GM12878 (cell line): Measurements from ENCODE around the gene ADCYAP1R1. TPM values are rescaled to one million over a fixed set of nuclear protein-coding genes. Genes with fewer than 3 reads are reported as not detected.

Source experiments
- ATAC-seq: fragments of 200-7000 bp; cut with Tn5 transposase; 3 replicates; pipeline ENCODE4 v1.9.1; 2020; ENCODE audit warnings: mild to moderate bottlenecking, moderate library complexity
- BruUV-seq: library from RNA; stranded (reverse); fragments of 400-500 nt; replicated peaks from 2 replicates; lab custom pipeline; 2021; lab: Mats Ljungman, UMichigan
- CTCF ChIA-PET: fragments of 300-600 bp; sonication (Branson Sonifier 250); formaldehyde crosslinking; extraction: SDS; loops from one replicate; lab custom pipeline; 2021; ENCODE audit warnings: inconsistent platforms; lab: Yijun Ruan, JAX
- POLR2A ChIA-PET: fragments of 350-600 bp; formaldehyde crosslinking; extraction: SDS; loops from one replicate; lab custom pipeline; 2021; ENCODE audit warnings: inconsistent platforms; lab: Charles Lee
- RAD21 ChIA-PET: fragments of 300-600 bp; sonication (Branson Sonifier 250); formaldehyde crosslinking; loops from one replicate; lab custom pipeline; 2023; ENCODE audit warnings: antibody characterized with exemption; ENCODE audit not compliant: unreplicated experiment; lab: Charles Lee
- SMC1A ChIA-PET: fragments of 300-600 bp; sonication (Branson Sonifier 250); formaldehyde crosslinking; loops from one replicate; lab custom pipeline; 2023; ENCODE audit not compliant: unreplicated experiment, uncharacterized antibody; lab: Charles Lee
- DNase-seq: peaks from one replicate; pipeline ENCODE4 v3.0.0-alpha.2; 2011; ENCODE audit warnings: low read depth, low spot score
- FAIRE-seq: peaks from 3 replicates; lab custom pipeline; 2011; peaks lifted over from hg19 to GRCh38; lab: Jason Lieb, UNC
- H2AFZ ChIP-seq: 2 replicates; pipeline ENCODE4 v1.6.0; 2011; ENCODE audit warnings: low read depth, low read length, control low read depth; ENCODE audit not compliant: control insufficient read depth
- H3K27ac ChIP-seq: 2 replicates; pipeline ENCODE4 v1.5.1; 2011; ENCODE audit warnings: control low read depth; ENCODE audit not compliant: control insufficient read depth, insufficient read depth
- H3K27me3 ChIP-seq, 2 experiments: replicated peaks in 1 of 2; 2 replicates each; pipeline versions ENCODE4 v1.6.0 to v1.6.1; 2011; ENCODE audit warnings: low read length in 1 of 2; ENCODE audit not compliant: control insufficient read depth in 2 of 2, insufficient read depth in 2 of 2
- H3K36me3 ChIP-seq, 2 experiments: 2 replicates each; pipeline ENCODE4 v1.5.1; 2011; ENCODE audit warnings: low read length in 1 of 2; ENCODE audit not compliant: control insufficient read depth in 2 of 2, insufficient read depth in 2 of 2
- H3K4me1 ChIP-seq: 2 replicates; pipeline ENCODE4 v1.6.1; 2011; ENCODE audit warnings: mild to moderate bottlenecking, low read length, moderate library complexity, mixed read lengths; ENCODE audit not compliant: control insufficient read depth, insufficient read depth
- H3K4me2 ChIP-seq: 2 replicates; pipeline ENCODE4 v1.6.0; 2011; ENCODE audit warnings: control low read depth; ENCODE audit not compliant: control insufficient read depth, insufficient read depth
- H3K4me3 ChIP-seq: fragments of 200-600 bp; sonication (generic); 2 replicates; pipeline ENCODE4 v1.5.1; 2016
- H3K79me2 ChIP-seq: 2 replicates; pipeline ENCODE4 v1.6.0; 2011; ENCODE audit warnings: low read length; ENCODE audit not compliant: control insufficient read depth, insufficient read depth
- H3K9ac ChIP-seq: 2 replicates; pipeline ENCODE4 v1.8.0; 2011; ENCODE audit warnings: low read length, control low read depth, mixed read lengths; ENCODE audit not compliant: control insufficient read depth, insufficient read depth
- H3K9me3 ChIP-seq: replicated peaks from 3 replicates; pipeline ENCODE4 v1.5.1; 2011; ENCODE audit warnings: mild to moderate bottlenecking, low read length; ENCODE audit not compliant: control insufficient read depth, insufficient read depth
- H4K20me1 ChIP-seq: 2 replicates; pipeline ENCODE4 v1.6.0; 2011; ENCODE audit not compliant: control insufficient read depth, insufficient read depth
- ASH2L ChIP-seq: fragments of 300-600, 200-600 bp; sonication (generic); IDR thresholded peaks from 2 replicates; pipeline ENCODE4 v1.6.1; 2017; ENCODE audit warnings: low read depth, mild to moderate bottlenecking, borderline replicate concordance
- CBX3 ChIP-seq: fragments of 200-600 bp; sonication (generic); IDR thresholded peaks from 2 replicates; pipeline ENCODE4 v1.6.1; 2016; ENCODE audit warnings: low read depth, borderline replicate concordance
- JUNB ChIP-seq: IDR thresholded peaks from 2 replicates; pipeline ENCODE4 v1.6.1; 2016; ENCODE audit warnings: antibody characterized with exemption, mild to moderate bottlenecking
- KAT2A ChIP-seq: conservative IDR thresholded peaks from 2 replicates; pipeline ENCODE4 v1.6.1; 2011; ENCODE audit warnings: low read depth, low read length; ENCODE audit not compliant: control insufficient read depth
- NFYA ChIP-seq: IDR thresholded peaks from 2 replicates; pipeline ENCODE4 v1.6.1; 2011; ENCODE audit warnings: low read depth, mild to moderate bottlenecking, low read length, improper control_type of control experiment, borderline replicate concordance
- POLR2AphosphoS5 ChIP-seq: IDR thresholded peaks from 2 replicates; pipeline ENCODE4 v1.6.1; 2011; ENCODE audit warnings: mild to moderate bottlenecking, low read length, inconsistent platforms
- RAD21 ChIP-seq: IDR thresholded peaks from 2 replicates; pipeline ENCODE4 v1.6.1; 2011; ENCODE audit warnings: mild to moderate bottlenecking, low read depth, low read length, moderate library complexity; ENCODE audit not compliant: insufficient read depth
- SIN3A ChIP-seq: IDR thresholded peaks from 2 replicates; pipeline ENCODE4 v1.6.1; 2012; ENCODE audit warnings: low read depth, low read length, improper control_type of control experiment
- SP1 ChIP-seq: IDR thresholded peaks from one replicate; pipeline ENCODE4 v1.6.1; 2011; ENCODE audit warnings: low read depth, low read length
- ZNF384 ChIP-seq: IDR thresholded peaks from 2 replicates; pipeline ENCODE4 v1.6.1; 2012; ENCODE audit warnings: low read depth, mild to moderate bottlenecking, low read length, improper control_type of control experiment, borderline replicate concordance
- WGBS: methylation state at CpG from one replicate; pipeline ENCODE4 v1.1.6; 2016; ENCODE audit warnings: low lambda C conversion rate; ENCODE audit not compliant: insufficient replicate concordance, insufficient coverage; ENCODE audit errors: missing lambda C conversion rate; 5-methylcytosine and 5-hydroxymethylcytosine counted together
- in situ Hi-C: fragments of 300-500 bp; cut with MboI; formaldehyde crosslinking; loops from 9 replicates; pipeline ENCODE4 v1.14.3; 2018; ENCODE audit warnings: mixed read lengths
- intact Hi-C: fragments of 100-400 bp; cut with micrococcal nuclease; formaldehyde crosslinking; loops from one replicate; pipeline ENCODE4 v1.14.2; 2022; ENCODE audit not compliant: unreplicated experiment
- polyA plus RNA-seq, 11 experiments: library from polyadenylated mRNA; depleted of rRNA in 4 of 11; unstranded in 6 of 11; stranded (reverse) in 5 of 11; fragments of >200 nt; fragmentation: Nextera tagmentation in 4 of 11; fragmentation: Illumina TruSeq in 1 of 11; extraction: Ambion mirVana in 4 of 11; extraction: Trizol in 1 of 11; gene quantifications; 1 replicate in 1 of 11; 2 replicates in 10 of 11; pipeline versions ENCODE4 v1.2.1 to v1.2.3, GENCODE V29; 2011 to 2016; ENCODE audit warnings: inconsistent platforms in 2 of 11, missing spikeins in 2 of 11, low read depth in 1 of 11
- total RNA-seq, 4 experiments: library from RNA; depleted of rRNA in 3 of 4; stranded (reverse); fragments of >200 nt in 3 of 4; fragmentation: Illumina TruSeq in 1 of 4; extraction: Trizol in 1 of 4; gene quantifications; 2 replicates each; pipeline versions ENCODE4 v1.2.1 to v1.2.3, GENCODE V29; 2013 to 2021
- TF ChIP-seq, protein P1 (sequence below): fragments of 450-650 bp; IDR thresholded peaks from 2 replicates; pipeline ENCODE4 v1.6.1; 2017; ENCODE audit warnings: mild to moderate bottlenecking
- TF ChIP-seq, protein P2 (sequence below): IDR thresholded peaks from 2 replicates; pipeline ENCODE4 v1.6.1; 2011; ENCODE audit warnings: borderline replicate concordance, low read depth, mild to moderate bottlenecking, moderate library complexity, low read length; ENCODE audit not compliant: insufficient read depth, poor library complexity, severe bottlenecking
- TF ChIP-seq, protein P3 (sequence below): fragments of 450-650 bp; conservative IDR thresholded peaks from 2 replicates; pipeline ENCODE4 v1.6.1; 2017; ENCODE audit warnings: mild to moderate bottlenecking, moderate library complexity
- TF ChIP-seq, protein P4 (sequence below): IDR thresholded peaks from 2 replicates; pipeline ENCODE4 v1.6.1; 2012; ENCODE audit warnings: low read length, inconsistent platforms

ADCYAP1R1 gene
- total and polyA plus RNA-seq, 10 of the 15 experiments (the other 5 are each of a cell fraction or from before 2014, with no cell fraction given) = not detected

DNA sequence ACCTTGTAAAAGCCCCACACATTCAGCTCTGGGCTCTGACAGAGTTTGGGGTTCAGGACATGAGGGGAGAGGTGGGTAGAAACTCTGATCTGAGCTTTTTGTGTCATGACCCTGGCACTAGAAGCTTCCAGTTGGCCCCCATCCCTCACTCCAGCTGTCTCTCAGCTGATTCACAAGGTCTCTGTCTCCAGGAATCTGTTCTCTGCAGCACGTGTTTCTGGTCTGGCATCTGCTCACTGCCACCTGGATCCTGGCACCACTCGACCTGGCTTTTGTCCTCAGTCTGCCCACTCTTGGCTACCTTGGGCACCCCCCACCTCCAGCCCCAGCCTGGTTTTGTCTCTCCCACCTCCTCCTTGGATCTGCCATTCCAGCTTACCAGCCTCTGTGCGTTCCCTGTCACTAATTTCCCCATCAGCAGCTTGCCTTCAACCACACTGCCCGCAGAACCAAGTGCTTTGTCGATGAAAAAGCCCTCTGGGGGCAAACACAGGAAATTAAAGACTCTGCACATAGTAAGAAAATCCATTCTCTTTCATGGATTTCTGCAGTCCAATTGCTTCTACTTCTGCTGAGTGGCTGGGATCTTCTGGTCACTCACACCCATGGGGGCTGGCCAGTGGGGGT, 18.3 kb upstream of the ADCYAP1R1 start (continued):
- TF ChIP-seq, protein P1, sequence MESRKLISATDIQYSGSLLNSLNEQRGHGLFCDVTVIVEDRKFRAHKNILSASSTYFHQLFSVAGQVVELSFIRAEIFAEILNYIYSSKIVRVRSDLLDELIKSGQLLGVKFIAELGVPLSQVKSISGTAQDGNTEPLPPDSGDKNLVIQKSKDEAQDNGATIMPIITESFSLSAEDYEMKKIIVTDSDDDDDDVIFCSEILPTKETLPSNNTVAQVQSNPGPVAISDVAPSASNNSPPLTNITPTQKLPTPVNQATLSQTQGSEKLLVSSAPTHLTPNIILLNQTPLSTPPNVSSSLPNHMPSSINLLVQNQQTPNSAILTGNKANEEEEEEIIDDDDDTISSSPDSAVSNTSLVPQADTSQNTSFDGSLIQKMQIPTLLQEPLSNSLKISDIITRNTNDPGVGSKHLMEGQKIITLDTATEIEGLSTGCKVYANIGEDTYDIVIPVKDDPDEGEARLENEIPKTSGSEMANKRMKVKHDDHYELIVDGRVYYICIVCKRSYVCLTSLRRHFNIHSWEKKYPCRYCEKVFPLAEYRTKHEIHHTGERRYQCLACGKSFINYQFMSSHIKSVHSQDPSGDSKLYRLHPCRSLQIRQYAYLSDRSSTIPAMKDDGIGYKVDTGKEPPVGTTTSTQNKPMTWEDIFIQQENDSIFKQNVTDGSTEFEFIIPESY = no peak
- TF ChIP-seq, protein P2, sequence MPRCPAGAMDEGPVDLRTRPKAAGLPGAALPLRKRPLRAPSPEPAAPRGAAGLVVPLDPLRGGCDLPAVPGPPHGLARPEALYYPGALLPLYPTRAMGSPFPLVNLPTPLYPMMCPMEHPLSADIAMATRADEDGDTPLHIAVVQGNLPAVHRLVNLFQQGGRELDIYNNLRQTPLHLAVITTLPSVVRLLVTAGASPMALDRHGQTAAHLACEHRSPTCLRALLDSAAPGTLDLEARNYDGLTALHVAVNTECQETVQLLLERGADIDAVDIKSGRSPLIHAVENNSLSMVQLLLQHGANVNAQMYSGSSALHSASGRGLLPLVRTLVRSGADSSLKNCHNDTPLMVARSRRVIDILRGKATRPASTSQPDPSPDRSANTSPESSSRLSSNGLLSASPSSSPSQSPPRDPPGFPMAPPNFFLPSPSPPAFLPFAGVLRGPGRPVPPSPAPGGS = no peak
- TF ChIP-seq SP1 (no peak), SIN3A (no peak)

DNA sequence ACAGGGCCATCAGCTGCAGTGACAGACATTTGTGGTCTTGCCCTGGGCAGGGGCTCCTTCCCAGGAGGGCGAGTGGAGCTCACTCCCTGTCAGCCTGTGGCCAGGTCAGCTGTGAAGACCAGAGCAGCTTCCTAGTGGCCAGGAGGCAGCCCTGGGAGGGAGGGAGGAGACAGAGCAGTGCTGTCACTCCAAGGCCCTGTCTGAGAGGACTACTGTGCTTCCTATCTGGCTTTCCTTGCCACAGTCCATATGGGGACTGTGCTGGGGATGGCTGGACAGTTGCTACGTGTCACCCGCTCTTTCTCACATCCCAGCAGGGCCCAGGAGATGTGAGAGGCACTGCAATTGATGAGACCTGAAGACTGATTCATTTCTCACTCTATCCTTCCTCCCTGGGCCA, 15.2 kb upstream of the ADCYAP1R1 start:
- ATAC-seq (no peak), DNase-seq (no peak), FAIRE-seq (no peak)
- H3K4me2 ChIP-seq = no peak overlapping the region
- no peak overlapping the region for H3K4me3 ChIP-seq
- no peaks in the 10 kb centered on the region; a peak in 1 of 4 replicates for H3K36me3 ChIP-seq
- no peaks in the 10 kb centered on the region for H3K79me2 ChIP-seq
- ChIA-PET POLR2A (interaction anchor here (1.2 kb wide), 1 partner anchor 11 kb away, joined by 3 read pairs; no protein-coding TSS in a partner anchor), RAD21 (no interaction called here), CTCF (interaction anchor here (0.8 to 1.1 kb wide), 2 partner anchors 10 to 86 kb away, joined by 4 read pairs; no protein-coding TSS in a partner anchor), SMC1A (interaction anchor here (1.6 kb wide), 1 partner anchor 11 kb away, joined by 4 read pairs; no protein-coding TSS in a partner anchor)
- H3K4me1 ChIP-seq = no peaks in the 10 kb centered on the region
- peaks cover 0 to 6% of the 10 kb centered on the region in 2 experiments for H3K27me3 ChIP-seq
- 0% methylated on average over 3 of the region's 3 CpGs for WGBS
- in situ Hi-C loops = no loop called here
- BruUV-seq = no TSS peak
- intact Hi-C loops = no loop called here
- no peaks in the 10 kb centered on the region for H3K9me3 ChIP-seq
- no peak overlapping the region for H3K27ac ChIP-seq
- no peak overlapping the region for H3K9ac ChIP-seq
- no peaks in the 10 kb centered on the region for H4K20me1 ChIP-seq
- H2AFZ ChIP-seq = no peak overlapping the region
- no peak for TF ChIP-seq KAT2A
- no peak for TF ChIP-seq POLR2AphosphoS5
- TF ChIP-seq, protein P3, sequence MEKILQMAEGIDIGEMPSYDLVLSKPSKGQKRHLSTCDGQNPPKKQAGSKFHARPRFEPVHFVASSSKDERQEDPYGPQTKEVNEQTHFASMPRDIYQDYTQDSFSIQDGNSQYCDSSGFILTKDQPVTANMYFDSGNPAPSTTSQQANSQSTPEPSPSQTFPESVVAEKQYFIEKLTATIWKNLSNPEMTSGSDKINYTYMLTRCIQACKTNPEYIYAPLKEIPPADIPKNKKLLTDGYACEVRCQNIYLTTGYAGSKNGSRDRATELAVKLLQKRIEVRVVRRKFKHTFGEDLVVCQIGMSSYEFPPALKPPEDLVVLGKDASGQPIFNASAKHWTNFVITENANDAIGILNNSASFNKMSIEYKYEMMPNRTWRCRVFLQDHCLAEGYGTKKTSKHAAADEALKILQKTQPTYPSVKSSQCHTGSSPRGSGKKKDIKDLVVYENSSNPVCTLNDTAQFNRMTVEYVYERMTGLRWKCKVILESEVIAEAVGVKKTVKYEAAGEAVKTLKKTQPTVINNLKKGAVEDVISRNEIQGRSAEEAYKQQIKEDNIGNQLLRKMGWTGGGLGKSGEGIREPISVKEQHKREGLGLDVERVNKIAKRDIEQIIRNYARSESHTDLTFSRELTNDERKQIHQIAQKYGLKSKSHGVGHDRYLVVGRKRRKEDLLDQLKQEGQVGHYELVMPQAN = no peak
- TF ChIP-seq ASH2L = no peak
- no peak for TF ChIP-seq JUNB
- no peak for TF ChIP-seq CBX3
- TF ChIP-seq NFYA = no peak
- no peak for TF ChIP-seq RAD21
- TF ChIP-seq ZNF384 = no peak
- TF ChIP-seq, protein P4, sequence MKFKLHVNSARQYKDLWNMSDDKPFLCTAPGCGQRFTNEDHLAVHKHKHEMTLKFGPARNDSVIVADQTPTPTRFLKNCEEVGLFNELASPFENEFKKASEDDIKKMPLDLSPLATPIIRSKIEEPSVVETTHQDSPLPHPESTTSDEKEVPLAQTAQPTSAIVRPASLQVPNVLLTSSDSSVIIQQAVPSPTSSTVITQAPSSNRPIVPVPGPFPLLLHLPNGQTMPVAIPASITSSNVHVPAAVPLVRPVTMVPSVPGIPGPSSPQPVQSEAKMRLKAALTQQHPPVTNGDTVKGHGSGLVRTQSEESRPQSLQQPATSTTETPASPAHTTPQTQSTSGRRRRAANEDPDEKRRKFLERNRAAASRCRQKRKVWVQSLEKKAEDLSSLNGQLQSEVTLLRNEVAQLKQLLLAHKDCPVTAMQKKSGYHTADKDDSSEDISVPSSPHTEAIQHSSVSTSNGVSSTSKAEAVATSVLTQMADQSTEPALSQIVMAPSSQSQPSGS = no peak
